Liver (tissue), 9 donors: ENCODE data around the gene TNFRSF8. TPM values are rescaled to one million over a fixed set of nuclear protein-coding genes. Genes with fewer than 3 reads are reported as not detected.

Experiments used
- DNase-seq: peaks from one replicate; pipeline ENCODE4 v3.0.0-alpha.2; 2017; ENCODE audit warnings: low spot score
- H3K27ac ChIP-seq, 2 donors: one replicate each; pipeline ENCODE4 v1.7.0; 2013; ENCODE audit warnings: inconsistent platforms in 2 of 2, low read length in 2 of 2, control low read depth in 1 of 2, low read depth in 1 of 2, mild to moderate bottlenecking in 1 of 2
- H3K27me3 ChIP-seq, 4 donors: one replicate each; pipeline versions ENCODE4 v1.6.1 to v1.7.0; 2013; ENCODE audit warnings: low read length in 3 of 4, inconsistent platforms in 1 of 4, mild to moderate bottlenecking in 1 of 4, moderate library complexity in 1 of 4; ENCODE audit not compliant: control insufficient read depth in 4 of 4, insufficient read depth in 4 of 4
- H3K36me3 ChIP-seq, 4 donors: one replicate each; pipeline versions ENCODE4 v1.6.1 to v1.7.0; 2013; ENCODE audit warnings: low read length in 3 of 4, mild to moderate bottlenecking in 3 of 4, low read depth in 1 of 4, moderate library complexity in 1 of 4; ENCODE audit not compliant: control insufficient read depth in 4 of 4, insufficient read depth in 3 of 4
- H3K4me1 ChIP-seq, 4 donors: one replicate each; pipeline versions ENCODE4 v1.6.1 to v1.7.0; 2013; ENCODE audit warnings: low read length in 3 of 4, mild to moderate bottlenecking in 3 of 4, moderate library complexity in 1 of 4; ENCODE audit not compliant: control insufficient read depth in 4 of 4, insufficient read depth in 4 of 4
- H3K4me3 ChIP-seq, 3 donors: one replicate each; pipeline versions ENCODE4 v1.6.1 to v1.7.0; 2013; ENCODE audit warnings: low read length in 3 of 3, control low read depth in 1 of 3, low read depth in 1 of 3, mild to moderate bottlenecking in 1 of 3
- H3K9ac ChIP-seq, 2 donors: one replicate each; pipeline ENCODE4 v1.7.0; 2013; ENCODE audit warnings: low read length in 2 of 2, mild to moderate bottlenecking in 2 of 2, moderate library complexity in 2 of 2, control low read depth in 1 of 2, low read depth in 1 of 2
- H3K9me3 ChIP-seq, 4 donors: one replicate each; pipeline versions ENCODE4 v1.6.1 to v1.7.0; 2013; ENCODE audit warnings: low read length in 3 of 4; ENCODE audit not compliant: control insufficient read depth in 4 of 4
- ATF3 ChIP-seq: IDR thresholded peaks from 2 replicates; pipeline ENCODE4 v1.6.1; 2016; ENCODE audit warnings: antibody characterized with exemption
- EGR1 ChIP-seq, 2 donors: IDR thresholded peaks; 2 replicates each; pipeline ENCODE4 v1.6.1; 2016 to 2018; ENCODE audit warnings: antibody characterized with exemption in 2 of 2, low read depth in 2 of 2
- FOXA1 ChIP-seq: IDR thresholded peaks from 2 replicates; pipeline ENCODE4 v1.6.1; 2016; ENCODE audit warnings: antibody characterized with exemption
- FOXA2 ChIP-seq: IDR thresholded peaks from 2 replicates; pipeline ENCODE4 v1.6.1; 2016; ENCODE audit warnings: antibody characterized with exemption
- GABPA ChIP-seq, 2 donors: IDR thresholded peaks in 1 of 2; conservative IDR thresholded peaks in 1 of 2; 2 replicates each; pipeline ENCODE4 v1.6.1; 2016; ENCODE audit warnings: antibody characterized with exemption in 2 of 2, mild to moderate bottlenecking in 1 of 2, moderate library complexity in 1 of 2
- HNF4A ChIP-seq, 2 donors: conservative IDR thresholded peaks; 2 replicates each; pipeline ENCODE4 v1.6.1; 2016; ENCODE audit warnings: antibody characterized with exemption in 2 of 2, mild to moderate bottlenecking in 2 of 2
- HNF4G ChIP-seq: IDR thresholded peaks from 2 replicates; pipeline ENCODE4 v1.6.1; 2016; ENCODE audit warnings: antibody characterized with exemption
- JUND ChIP-seq, 2 donors: IDR thresholded peaks; 2 replicates each; pipeline ENCODE4 v1.6.1; 2016; ENCODE audit warnings: antibody characterized with exemption in 2 of 2
- MAX ChIP-seq: IDR thresholded peaks from 2 replicates; pipeline ENCODE4 v1.6.1; 2016; ENCODE audit warnings: antibody characterized with exemption
- NR2F2 ChIP-seq: IDR thresholded peaks from 2 replicates; pipeline ENCODE4 v1.6.1; 2016; ENCODE audit warnings: antibody characterized with exemption
- RAD21 ChIP-seq, 2 donors: IDR thresholded peaks; 2 replicates each; pipeline ENCODE4 v1.6.1; 2016; ENCODE audit warnings: antibody characterized with exemption in 2 of 2, mild to moderate bottlenecking in 2 of 2
- RXRA ChIP-seq, 2 donors: IDR thresholded peaks; 2 replicates each; pipeline ENCODE4 v1.6.1; 2017 to 2018; ENCODE audit warnings: antibody characterized with exemption in 2 of 2, mild to moderate bottlenecking in 1 of 2
- SP1 ChIP-seq: IDR thresholded peaks from 2 replicates; pipeline ENCODE4 v1.6.1; 2018; ENCODE audit warnings: antibody characterized with exemption, mild to moderate bottlenecking
- TAF1 ChIP-seq: conservative IDR thresholded peaks from 2 replicates; pipeline ENCODE4 v1.6.1; 2016; ENCODE audit warnings: antibody characterized with exemption, mild to moderate bottlenecking
- YY1 ChIP-seq: IDR thresholded peaks from 2 replicates; pipeline ENCODE4 v1.6.1; 2016; ENCODE audit warnings: antibody characterized with exemption, mild to moderate bottlenecking
- ZBTB33 ChIP-seq: IDR thresholded peaks from 2 replicates; pipeline ENCODE4 v1.6.1; 2016; ENCODE audit warnings: antibody characterized with exemption
- WGBS: extraction: QIAGEN DNeasy Blood & Tissue Kit; methylation state at CpG from one replicate; pipeline ENCODE4 v1.1.7; 2013; 5-methylcytosine and 5-hydroxymethylcytosine counted together
- polyA plus RNA-seq, 2 donors: library from polyadenylated mRNA; stranded (reverse) in 1 of 2; unstranded in 1 of 2; fragments of 200-250 nt in 1 of 2; fragments of >200 nt in 1 of 2; fragmentation: Nextera tagmentation in 1 of 2; extraction: Ambion mirVana in 1 of 2; gene quantifications; one replicate each; pipeline versions ENCODE4 v1.2.1 to v1.2.3, GENCODE V29; 2013 to 2015
- total RNA-seq, 2 donors: library from RNA; depleted of rRNA; stranded (reverse); fragments of >200 nt; gene quantifications; one replicate each; pipeline ENCODE4 v1.2.3, GENCODE V29; 2014
- donor health status: healthy.
- donor health status: healthy.
- donor health status: healthy.
- donor health status: healthy.
- donor health status: healthy.

The TNFRSF8 gene
- total and polyA plus RNA-seq, 4 donors = 0.08 to 0.19 (median 0.12) TPM

- H3K9ac ChIP-seq = no peak overlapping the region
- H3K36me3 ChIP-seq = no peaks in the 10 kb centered on the region
- no peak overlapping the region for H3K4me3 ChIP-seq
- H3K27me3 ChIP-seq = no peaks in the 10 kb centered on the region
- TF ChIP-seq NR2F2 (no peak), FOXA2 (no peak), JUND (IDR thresholded peaks at IDR 0.05) (no peak), HNF4G (no peak), MAX (no peak), FOXA1 (no peak), RXRA (IDR thresholded peaks at IDR 0.05) (no peak)
- no peak for DNase-seq
- H3K4me1 ChIP-seq = no peaks in the 10 kb centered on the region
- no peaks in the 10 kb centered on the region for H3K9me3 ChIP-seq
- H3K27ac ChIP-seq = no peak overlapping the region
- whole genome bisulfite sequencing = 84% methylated on average over 6 of the region's 6 CpGs
Measured at GRCh38 chr1:12046749-12047119, 16.4 kb upstream of the TNFRSF8 start.

GRCh38 chr1:12047120-12047876 is 15.8 kb upstream of the TNFRSF8 start:
- Histone ChIP-seq H3K4me3 (no peak overlapping the region), H3K27ac (no peak overlapping the region), H3K9ac (no peak overlapping the region), H3K9me3 (no peaks in the 10 kb centered on the region), H3K27me3 (no peaks in the 10 kb centered on the region), H3K4me1 (no peaks in the 10 kb centered on the region), H3K36me3 (no peaks in the 10 kb centered on the region)
- DNase-seq = no peak
- TF ChIP-seq EGR1 (IDR thresholded peaks at IDR 0.05; ENCODE audit: low read depth in 2 of 2) (no peak), FOXA1 (no peak), RAD21 (IDR thresholded peaks at IDR 0.05) (no peak)
- WGBS = 66% methylated on average over 18 of the region's 18 CpGs

GRCh38 chr1:12048372-12048771 is 14.7 kb upstream of the TNFRSF8 start:
- no peak overlapping the region for H3K4me3 ChIP-seq
- no peaks in the 10 kb centered on the region for H3K27me3 ChIP-seq
- TF ChIP-seq SP1 = no peak
- TF ChIP-seq ZBTB33 = no peak
- TF ChIP-seq HNF4G = no peak
- TF ChIP-seq JUND (IDR thresholded peaks at IDR 0.05) = no peak
- TF ChIP-seq EGR1 (IDR thresholded peaks at IDR 0.05; ENCODE audit: low read depth in 2 of 2) = no peak
- TF ChIP-seq HNF4A (conservative IDR thresholded peaks at IDR 0.05) = no peak
- TF ChIP-seq ATF3 = no peak
- no peak for TF ChIP-seq RXRA (IDR thresholded peaks at IDR 0.05)
- TF ChIP-seq TAF1 = no peak
- TF ChIP-seq YY1 = no peak
- TF ChIP-seq FOXA2 = no peak
- no peak for TF ChIP-seq GABPA (IDR thresholded peaks at IDR 0.05 in 1 of 2, conservative IDR thresholded peaks at IDR 0.05 in 1 of 2)
- TF ChIP-seq MAX = no peak
- H3K4me1 ChIP-seq = no peaks in the 10 kb centered on the region
- H3K27ac ChIP-seq = no peak overlapping the region
- H3K9me3 ChIP-seq = no peaks in the 10 kb centered on the region
- no peaks in the 10 kb centered on the region for H3K36me3 ChIP-seq
- 60% methylated on average over 2 of the region's 2 CpGs for WGBS
- DNase-seq = no peak
- H3K9ac ChIP-seq = no peak overlapping the region
